VCaP (cell line): ENCODE results near the gene ARTN.

Experiments used
- H3K27ac ChIP-seq: fragments of 450-650 bp; 2 replicates; pipeline ENCODE4 v1.5.1; 2017
- TF ChIP-seq, protein P1 (sequence below): fragments of 450-650 bp; conservative IDR thresholded peaks from 2 replicates; pipeline ENCODE4 v1.5.1; 2017; ENCODE audit warnings: mild to moderate bottlenecking, moderate library complexity

Gene ARTN

DNA sequence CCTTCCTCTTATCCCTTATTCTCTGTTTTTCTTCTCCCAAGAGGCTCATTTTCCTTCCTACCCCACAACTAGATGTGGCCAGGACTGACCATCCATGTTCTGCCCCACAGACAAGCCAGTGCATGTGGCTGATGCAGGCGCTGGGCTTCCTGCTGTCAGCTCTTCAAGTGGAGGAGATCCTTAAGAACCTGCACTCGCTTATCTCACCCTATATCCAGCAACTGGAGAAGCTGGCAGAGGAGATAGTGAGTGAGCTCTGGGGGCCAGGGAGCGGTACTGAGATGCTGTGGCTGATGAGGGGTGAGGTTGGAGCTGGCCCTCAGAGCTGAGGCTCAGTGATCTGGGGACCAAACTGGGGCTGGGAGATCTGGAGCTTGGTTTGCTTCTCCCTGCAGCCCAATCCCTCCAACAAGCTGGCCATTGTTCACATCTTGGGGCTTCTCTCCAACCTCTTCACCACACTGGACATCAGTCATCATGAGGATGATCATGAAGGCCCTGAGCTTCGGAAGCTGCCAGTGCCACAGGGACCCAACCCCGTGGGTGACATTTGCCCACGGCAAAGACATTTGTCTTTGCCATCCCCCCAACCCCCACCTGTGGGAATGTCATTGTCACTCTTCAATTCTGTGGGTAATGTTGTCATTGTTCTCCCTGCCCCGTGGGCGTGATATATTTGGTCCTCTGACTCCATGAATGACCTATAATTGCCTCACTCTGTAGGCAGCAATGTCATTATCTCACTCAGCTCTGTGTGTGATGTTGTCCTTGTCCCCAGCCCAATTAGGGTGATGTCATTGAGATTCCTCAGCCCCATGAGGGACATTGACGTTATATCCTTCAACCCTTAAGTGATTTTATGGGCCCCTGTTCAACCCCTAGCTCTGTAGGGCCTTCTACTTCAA, 25.0 kb downstream of the ARTN start:
- no peak overlapping the region for H3K27ac ChIP-seq
- TF ChIP-seq, protein P1, sequence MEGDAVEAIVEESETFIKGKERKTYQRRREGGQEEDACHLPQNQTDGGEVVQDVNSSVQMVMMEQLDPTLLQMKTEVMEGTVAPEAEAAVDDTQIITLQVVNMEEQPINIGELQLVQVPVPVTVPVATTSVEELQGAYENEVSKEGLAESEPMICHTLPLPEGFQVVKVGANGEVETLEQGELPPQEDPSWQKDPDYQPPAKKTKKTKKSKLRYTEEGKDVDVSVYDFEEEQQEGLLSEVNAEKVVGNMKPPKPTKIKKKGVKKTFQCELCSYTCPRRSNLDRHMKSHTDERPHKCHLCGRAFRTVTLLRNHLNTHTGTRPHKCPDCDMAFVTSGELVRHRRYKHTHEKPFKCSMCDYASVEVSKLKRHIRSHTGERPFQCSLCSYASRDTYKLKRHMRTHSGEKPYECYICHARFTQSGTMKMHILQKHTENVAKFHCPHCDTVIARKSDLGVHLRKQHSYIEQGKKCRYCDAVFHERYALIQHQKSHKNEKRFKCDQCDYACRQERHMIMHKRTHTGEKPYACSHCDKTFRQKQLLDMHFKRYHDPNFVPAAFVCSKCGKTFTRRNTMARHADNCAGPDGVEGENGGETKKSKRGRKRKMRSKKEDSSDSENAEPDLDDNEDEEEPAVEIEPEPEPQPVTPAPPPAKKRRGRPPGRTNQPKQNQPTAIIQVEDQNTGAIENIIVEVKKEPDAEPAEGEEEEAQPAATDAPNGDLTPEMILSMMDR = no peak

DNA sequence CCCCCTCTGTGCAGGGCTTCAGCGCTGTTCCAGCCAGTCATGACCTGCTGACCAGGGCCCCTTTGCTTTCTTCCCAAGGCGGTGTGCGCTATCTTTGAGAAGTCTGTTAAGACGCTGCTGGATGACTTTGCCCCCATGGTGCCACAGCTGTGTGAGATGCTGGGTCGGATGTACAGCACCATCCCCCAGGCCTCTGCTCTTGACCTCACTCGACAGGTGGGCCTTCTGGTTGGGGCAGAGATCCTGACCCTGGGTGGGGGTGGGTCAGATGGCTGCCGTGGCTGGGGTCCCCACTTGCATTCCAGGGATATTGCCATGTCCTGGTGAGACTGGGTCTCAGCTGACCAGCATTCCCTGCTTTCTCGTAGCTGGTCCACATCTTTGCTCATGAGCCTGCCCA, 27.2 kb downstream of the ARTN start:
- TF ChIP-seq, protein P1 = no peak
- no peak overlapping the region for H3K27ac ChIP-seq

DNA sequence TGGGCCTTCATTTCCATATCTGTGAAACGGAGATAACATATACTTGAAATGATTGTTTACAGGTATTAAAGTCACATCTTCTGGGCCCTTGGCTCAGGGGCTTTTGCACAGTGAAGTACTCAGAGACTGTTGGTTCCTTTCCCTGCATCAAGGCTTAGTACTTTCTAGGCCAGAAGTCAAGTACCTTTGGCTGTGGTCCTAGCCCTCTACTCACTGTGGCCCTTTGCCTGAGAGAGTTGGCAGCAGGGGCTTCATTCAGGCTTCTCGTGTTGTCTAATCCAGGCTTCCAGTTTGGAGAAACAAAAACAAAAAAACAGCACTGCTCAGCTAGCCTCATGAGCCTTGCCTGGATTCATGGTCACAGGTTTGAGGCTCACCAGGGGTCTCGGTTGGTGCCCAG, 28.1 kb downstream of the ARTN start:
- no peak overlapping the region for H3K27ac ChIP-seq
- TF ChIP-seq, protein P1 = no peak

DNA sequence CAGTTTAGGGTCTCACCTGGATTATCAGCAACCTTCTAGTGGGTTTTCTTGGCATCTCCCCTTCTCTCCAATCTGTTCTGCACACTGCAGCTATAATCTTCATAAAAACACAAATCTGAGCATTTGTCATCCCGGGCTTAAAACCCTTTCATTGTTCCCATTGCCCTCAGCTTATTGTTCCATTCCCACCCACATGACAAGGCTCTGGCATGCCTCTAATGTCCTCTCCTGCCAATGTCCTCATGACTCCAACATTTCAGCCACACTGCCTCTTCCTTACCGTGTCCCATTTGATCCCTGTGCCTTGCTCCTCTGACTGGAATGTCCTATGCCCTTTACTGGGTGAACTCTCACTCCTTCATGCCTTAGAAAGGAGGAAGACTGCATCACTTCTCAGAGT, 28.7 kb downstream of the ARTN start:
- no peak overlapping the region for H3K27ac ChIP-seq

DNA sequence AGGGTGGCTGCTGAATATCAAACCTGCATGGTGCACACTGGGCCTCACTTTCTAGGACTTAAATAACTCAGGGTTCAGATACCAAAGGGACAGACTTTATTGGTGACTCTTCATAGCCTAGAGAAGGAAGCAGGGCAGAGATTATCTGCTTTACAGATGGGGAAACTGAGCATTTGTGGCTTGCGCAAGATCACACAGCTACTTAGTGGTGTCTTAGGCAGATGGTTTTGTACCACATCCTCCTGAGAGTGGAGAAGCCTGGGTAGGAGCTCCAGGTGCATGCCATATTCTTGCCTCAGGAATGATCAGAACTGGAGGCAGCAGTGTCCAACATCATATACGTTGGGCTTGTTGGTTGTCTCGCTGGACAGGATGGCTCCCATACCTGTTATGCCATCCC, 29.4 kb downstream of the ARTN start:
- TF ChIP-seq, protein P1 = no peak
- no peak overlapping the region for H3K27ac ChIP-seq

More for the DNA sequence above, 28.7 kb downstream of the ARTN start:
- TF ChIP-seq, protein P1 = no peak

DNA sequence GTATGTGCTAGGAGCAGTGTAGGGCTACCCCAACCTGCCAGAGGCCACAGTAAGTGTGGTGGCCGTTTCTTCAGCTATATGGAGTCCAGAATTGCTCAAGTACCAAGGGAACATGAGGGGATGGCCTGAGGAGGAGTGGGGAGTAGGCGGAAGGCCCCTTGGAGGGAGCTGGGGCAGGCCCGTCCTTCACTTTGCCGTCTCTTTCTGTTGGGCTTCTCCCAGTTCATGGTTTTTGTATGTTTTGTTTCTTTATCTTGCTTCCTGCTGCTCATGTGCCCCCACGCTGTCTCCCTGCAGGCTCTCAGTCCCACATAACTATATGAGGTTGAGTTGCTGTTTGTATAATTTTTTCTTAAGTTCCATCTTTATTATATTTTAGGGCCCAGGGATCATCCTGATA, 30.3 kb downstream of the ARTN start:
- H3K27ac ChIP-seq = no peak overlapping the region
- TF ChIP-seq, protein P1 = no peak

DNA sequence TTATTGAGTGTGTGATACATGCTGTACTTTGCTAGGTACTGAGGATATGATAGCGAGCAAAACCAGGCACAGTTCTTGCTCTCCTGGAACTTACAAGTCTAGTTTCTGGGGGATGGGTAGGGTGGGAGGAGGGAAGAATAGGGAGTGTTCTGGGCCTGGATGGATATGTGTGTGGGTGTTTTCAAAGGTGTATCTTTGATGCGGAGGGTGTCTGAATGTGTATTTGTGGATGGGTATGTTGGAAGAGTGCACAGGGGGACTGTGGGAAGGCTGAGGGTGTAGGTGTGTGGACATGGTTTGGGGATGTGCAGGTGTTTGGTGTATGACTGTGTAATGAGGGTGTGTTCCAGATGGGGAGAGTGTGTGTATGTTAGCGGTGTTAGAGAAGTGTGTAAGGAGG, 31.7 kb downstream of the ARTN start:
- no peak overlapping the region for H3K27ac ChIP-seq
- TF ChIP-seq, protein P1 = no peak
